WTC11 (cell line): ENCODE measurements around the gene ROMO1.

ENCODE experiments used
- CTCF ChIP-seq: fragments of 200-600 bp; IDR thresholded peaks from 2 replicates; pipeline ENCODE4 v1.8.0; 2022; ENCODE audit warnings: antibody characterized with exemption
- ELF4 ChIP-seq: sonication (generic); formaldehyde crosslinking; IDR thresholded peaks from 2 replicates; pipeline ENCODE4 v1.8.1; 2022; ENCODE audit warnings: low read depth, mild to moderate bottlenecking, moderate library complexity, missing genetic modification reagents
- ESRRA ChIP-seq: sonication (generic); formaldehyde crosslinking; IDR thresholded peaks from 2 replicates; pipeline ENCODE4 v1.8.1; 2022; ENCODE audit warnings: mild to moderate bottlenecking, missing genetic modification reagents, borderline replicate concordance
- ETV6 ChIP-seq: sonication (generic); formaldehyde crosslinking; IDR thresholded peaks from 2 replicates; pipeline ENCODE4 v1.8.1; 2022; ENCODE audit warnings: mild to moderate bottlenecking, missing genetic modification reagents
- TCF7 ChIP-seq: sonication (generic); formaldehyde crosslinking; IDR thresholded peaks from 2 replicates; pipeline ENCODE4 v1.8.0; 2022; ENCODE audit warnings: mild to moderate bottlenecking, low read depth, missing genetic modification reagents, moderate library complexity
- TEAD4 ChIP-seq: sonication (generic); formaldehyde crosslinking; IDR thresholded peaks from 2 replicates; pipeline ENCODE4 v1.8.0; 2022; ENCODE audit warnings: mild to moderate bottlenecking, missing genetic modification reagents
- TP53 ChIP-seq: sonication (generic); formaldehyde crosslinking; IDR thresholded peaks from 2 replicates; pipeline ENCODE4 v1.8.1; 2023; ENCODE audit warnings: mild to moderate bottlenecking, missing genetic modification reagents
- TF ChIP-seq, protein P1 (sequence below): sonication (generic); formaldehyde crosslinking; conservative IDR thresholded peaks from 2 replicates; pipeline ENCODE4 v1.8.1; 2023; ENCODE audit warnings: mild to moderate bottlenecking, low read depth, missing genetic modification reagents, moderate library complexity
- TF ChIP-seq, protein P2 (sequence below): sonication (generic); formaldehyde crosslinking; IDR thresholded peaks from 2 replicates; pipeline ENCODE4 v1.8.1; 2022; ENCODE audit warnings: mild to moderate bottlenecking, missing genetic modification reagents, moderate library complexity, borderline replicate concordance
- TF ChIP-seq, protein P3 (sequence below): sonication (generic); formaldehyde crosslinking; IDR thresholded peaks from 2 replicates; pipeline ENCODE4 v1.8.0; 2022; ENCODE audit warnings: mild to moderate bottlenecking, missing genetic modification reagents
- TF ChIP-seq, protein P4 (sequence below): sonication (generic); formaldehyde crosslinking; IDR thresholded peaks from 2 replicates; pipeline ENCODE4 v1.8.1; 2022; ENCODE audit warnings: missing genetic modification reagents, borderline replicate concordance

- TF ChIP-seq, protein P1, sequence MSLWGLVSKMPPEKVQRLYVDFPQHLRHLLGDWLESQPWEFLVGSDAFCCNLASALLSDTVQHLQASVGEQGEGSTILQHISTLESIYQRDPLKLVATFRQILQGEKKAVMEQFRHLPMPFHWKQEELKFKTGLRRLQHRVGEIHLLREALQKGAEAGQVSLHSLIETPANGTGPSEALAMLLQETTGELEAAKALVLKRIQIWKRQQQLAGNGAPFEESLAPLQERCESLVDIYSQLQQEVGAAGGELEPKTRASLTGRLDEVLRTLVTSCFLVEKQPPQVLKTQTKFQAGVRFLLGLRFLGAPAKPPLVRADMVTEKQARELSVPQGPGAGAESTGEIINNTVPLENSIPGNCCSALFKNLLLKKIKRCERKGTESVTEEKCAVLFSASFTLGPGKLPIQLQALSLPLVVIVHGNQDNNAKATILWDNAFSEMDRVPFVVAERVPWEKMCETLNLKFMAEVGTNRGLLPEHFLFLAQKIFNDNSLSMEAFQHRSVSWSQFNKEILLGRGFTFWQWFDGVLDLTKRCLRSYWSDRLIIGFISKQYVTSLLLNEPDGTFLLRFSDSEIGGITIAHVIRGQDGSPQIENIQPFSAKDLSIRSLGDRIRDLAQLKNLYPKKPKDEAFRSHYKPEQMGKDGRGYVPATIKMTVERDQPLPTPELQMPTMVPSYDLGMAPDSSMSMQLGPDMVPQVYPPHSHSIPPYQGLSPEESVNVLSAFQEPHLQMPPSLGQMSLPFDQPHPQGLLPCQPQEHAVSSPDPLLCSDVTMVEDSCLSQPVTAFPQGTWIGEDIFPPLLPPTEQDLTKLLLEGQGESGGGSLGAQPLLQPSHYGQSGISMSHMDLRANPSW: no peak
- no peak for TF ChIP-seq ESRRA (CRISPR knock-in tag)
- TF ChIP-seq, protein P2, sequence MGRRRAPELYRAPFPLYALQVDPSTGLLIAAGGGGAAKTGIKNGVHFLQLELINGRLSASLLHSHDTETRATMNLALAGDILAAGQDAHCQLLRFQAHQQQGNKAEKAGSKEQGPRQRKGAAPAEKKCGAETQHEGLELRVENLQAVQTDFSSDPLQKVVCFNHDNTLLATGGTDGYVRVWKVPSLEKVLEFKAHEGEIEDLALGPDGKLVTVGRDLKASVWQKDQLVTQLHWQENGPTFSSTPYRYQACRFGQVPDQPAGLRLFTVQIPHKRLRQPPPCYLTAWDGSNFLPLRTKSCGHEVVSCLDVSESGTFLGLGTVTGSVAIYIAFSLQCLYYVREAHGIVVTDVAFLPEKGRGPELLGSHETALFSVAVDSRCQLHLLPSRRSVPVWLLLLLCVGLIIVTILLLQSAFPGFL (CRISPR knock-in tag): no peak
- no peak for TF ChIP-seq TEAD4 (CRISPR knock-in tag)
- no peak for TF ChIP-seq CTCF
- no peak for TF ChIP-seq ETV6 (CRISPR knock-in tag)
- TF ChIP-seq, protein P3, sequence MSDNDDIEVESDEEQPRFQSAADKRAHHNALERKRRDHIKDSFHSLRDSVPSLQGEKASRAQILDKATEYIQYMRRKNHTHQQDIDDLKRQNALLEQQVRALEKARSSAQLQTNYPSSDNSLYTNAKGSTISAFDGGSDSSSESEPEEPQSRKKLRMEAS (CRISPR knock-in tag): no peak
- no peak for TF ChIP-seq TP53 (CRISPR knock-in tag)
- no peak for TF ChIP-seq TCF7 (CRISPR knock-in tag)
- TF ChIP-seq ELF4 (CRISPR knock-in tag): no peak
- TF ChIP-seq, protein P4, sequence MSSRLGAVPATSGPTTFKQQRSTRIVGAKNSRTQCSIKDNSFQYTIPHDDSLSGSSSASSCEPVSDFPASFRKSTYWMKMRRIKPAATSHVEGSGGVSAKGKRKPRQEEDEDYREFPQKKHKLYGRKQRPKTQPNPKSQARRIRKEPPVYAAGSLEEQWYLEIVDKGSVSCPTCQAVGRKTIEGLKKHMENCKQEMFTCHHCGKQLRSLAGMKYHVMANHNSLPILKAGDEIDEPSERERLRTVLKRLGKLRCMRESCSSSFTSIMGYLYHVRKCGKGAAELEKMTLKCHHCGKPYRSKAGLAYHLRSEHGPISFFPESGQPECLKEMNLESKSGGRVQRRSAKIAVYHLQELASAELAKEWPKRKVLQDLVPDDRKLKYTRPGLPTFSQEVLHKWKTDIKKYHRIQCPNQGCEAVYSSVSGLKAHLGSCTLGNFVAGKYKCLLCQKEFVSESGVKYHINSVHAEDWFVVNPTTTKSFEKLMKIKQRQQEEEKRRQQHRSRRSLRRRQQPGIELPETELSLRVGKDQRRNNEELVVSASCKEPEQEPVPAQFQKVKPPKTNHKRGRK (CRISPR knock-in tag): no peak
Observed at GRCh38 chr20:35699957-35700624, 886 bp downstream of the ROMO1 start.
